HEK293 (cell line): ENCODE data around the gene ACAA1.

ENCODE experiments used
- KLF1 ChIP-seq: fragments of 450-650 bp; formaldehyde crosslinking; IDR thresholded peaks from 2 replicates; pipeline ENCODE4 v1.5.1; 2016; ENCODE audit warnings: missing biosample characterization, missing genetic modification characterization
- KLF16 ChIP-seq: fragments of 450-650 bp; formaldehyde crosslinking; IDR thresholded peaks from 2 replicates; pipeline ENCODE4 v1.5.1; 2017; ENCODE audit warnings: missing biosample characterization, missing genetic modification characterization
- YY1 ChIP-seq: fragments of 450-650 bp; formaldehyde crosslinking; IDR thresholded peaks from 2 replicates; pipeline ENCODE4 v1.5.1; 2018; ENCODE audit warnings: missing biosample characterization, missing genetic modification characterization
- ZFP41 ChIP-seq: fragments of 450-650 bp; formaldehyde crosslinking; IDR thresholded peaks from 2 replicates; pipeline ENCODE4 v1.5.1; 2016; ENCODE audit warnings: missing biosample characterization, missing genetic modification characterization, borderline replicate concordance
- ZNF23 ChIP-seq: fragments of 450-650 bp; formaldehyde crosslinking; IDR thresholded peaks from 2 replicates; pipeline ENCODE4 v1.5.1; 2016; ENCODE audit warnings: missing biosample characterization, missing genetic modification characterization, borderline replicate concordance
- ZNF549 ChIP-seq: fragments of 450-650 bp; IDR thresholded peaks from 2 replicates; pipeline ENCODE4 v1.5.1; 2018; ENCODE audit warnings: missing biosample characterization, missing genetic modification characterization, mild to moderate bottlenecking, inconsistent platforms, moderate library complexity
- TF ChIP-seq, protein P1 (sequence below): fragments of 450-650 bp; formaldehyde crosslinking; IDR thresholded peaks from 2 replicates; pipeline ENCODE4 v1.5.1; 2016; ENCODE audit warnings: missing biosample characterization, missing genetic modification characterization

DNA sequence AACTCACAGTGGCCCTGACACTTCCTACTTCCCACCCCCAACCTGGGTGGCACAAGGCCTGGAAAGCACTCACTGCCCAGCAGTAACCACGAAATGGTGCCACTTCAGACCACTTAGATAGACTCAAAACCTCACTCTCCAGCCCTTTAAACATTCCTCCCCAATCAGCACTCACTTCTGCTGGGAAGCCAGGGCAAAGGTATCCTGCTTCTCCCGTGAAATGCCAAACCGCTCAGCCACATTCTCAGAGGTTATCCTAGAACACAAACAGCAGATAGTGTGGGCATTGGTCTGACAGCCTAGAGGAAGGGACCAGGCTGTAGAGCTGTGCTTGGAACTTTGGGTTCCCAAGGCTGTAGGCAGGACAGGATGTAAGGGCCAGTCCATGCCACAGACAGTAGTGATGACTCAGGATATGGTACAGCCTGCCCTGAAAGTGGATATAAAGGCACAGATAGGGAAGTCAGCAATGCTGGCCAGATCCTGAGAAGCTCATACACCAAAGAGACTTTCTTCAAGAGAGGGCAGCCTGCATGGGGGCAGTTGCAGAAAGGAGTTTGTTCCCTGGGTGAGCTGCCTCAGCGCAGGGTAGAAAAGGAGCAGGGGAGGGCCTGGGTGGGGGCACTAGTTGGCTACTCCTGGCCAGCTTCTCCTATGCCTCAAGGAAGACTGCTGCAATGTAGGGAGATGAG, 9.2 kb downstream of the ACAA1 start:
- TF ChIP-seq ZNF549 (tag by site-specific recombination): no peak
- TF ChIP-seq KLF16: no peak
- no peak for TF ChIP-seq ZFP41
- TF ChIP-seq, protein P1, sequence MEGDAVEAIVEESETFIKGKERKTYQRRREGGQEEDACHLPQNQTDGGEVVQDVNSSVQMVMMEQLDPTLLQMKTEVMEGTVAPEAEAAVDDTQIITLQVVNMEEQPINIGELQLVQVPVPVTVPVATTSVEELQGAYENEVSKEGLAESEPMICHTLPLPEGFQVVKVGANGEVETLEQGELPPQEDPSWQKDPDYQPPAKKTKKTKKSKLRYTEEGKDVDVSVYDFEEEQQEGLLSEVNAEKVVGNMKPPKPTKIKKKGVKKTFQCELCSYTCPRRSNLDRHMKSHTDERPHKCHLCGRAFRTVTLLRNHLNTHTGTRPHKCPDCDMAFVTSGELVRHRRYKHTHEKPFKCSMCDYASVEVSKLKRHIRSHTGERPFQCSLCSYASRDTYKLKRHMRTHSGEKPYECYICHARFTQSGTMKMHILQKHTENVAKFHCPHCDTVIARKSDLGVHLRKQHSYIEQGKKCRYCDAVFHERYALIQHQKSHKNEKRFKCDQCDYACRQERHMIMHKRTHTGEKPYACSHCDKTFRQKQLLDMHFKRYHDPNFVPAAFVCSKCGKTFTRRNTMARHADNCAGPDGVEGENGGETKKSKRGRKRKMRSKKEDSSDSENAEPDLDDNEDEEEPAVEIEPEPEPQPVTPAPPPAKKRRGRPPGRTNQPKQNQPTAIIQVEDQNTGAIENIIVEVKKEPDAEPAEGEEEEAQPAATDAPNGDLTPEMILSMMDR (tag by site-specific recombination): no peak
- no peak for TF ChIP-seq KLF1 (tag by site-specific recombination)
- TF ChIP-seq YY1: no peak
- no peak for TF ChIP-seq ZNF23 (tag by site-specific recombination)
